K562 (cell line): ENCODE measurements around the gene C10orf90. TPM values are rescaled to one million over a fixed set of nuclear protein-coding genes. Genes with fewer than 3 reads are reported as not detected.

Source experiments
- ATAC-seq: fragments of 200-7000 bp; cut with Tn5 transposase; 3 replicates; pipeline ENCODE4 v1.9.1; 2020; ENCODE audit warnings: moderate library complexity
- BruUV-seq: library from RNA; stranded (reverse); fragments of 400-500 nt; replicated peaks from 2 replicates; lab custom pipeline; 2021; lab: Mats Ljungman, UMichigan
- CTCF ChIA-PET: fragments of 300-600 bp; formaldehyde crosslinking; extraction: SDS; loops from one replicate; lab custom pipeline; 2021; ENCODE audit warnings: low intra/inter-chr PET ratio; lab: Yijun Ruan, JAX
- POLR2A ChIA-PET: fragments of 300-600, 350-650 bp; sonication (Branson Sonifier 250); formaldehyde crosslinking; extraction: SDS; loops from one replicate; lab custom pipeline; 2021; ENCODE audit warnings: antibody characterized with exemption, inconsistent platforms; lab: Yijun Ruan, JAX
- DNase-seq, 4 experiments: peaks; one replicate each; pipeline versions ENCODE4 v3.0.0 to v3.0.0-alpha.2; 2011 to 2018; ENCODE audit warnings: low spot score in 3 of 4, mixed read lengths in 3 of 4; ENCODE audit errors: extremely low read depth in 1 of 4
- FAIRE-seq: peaks from 2 replicates; lab custom pipeline; 2011; peaks lifted over from hg19 to GRCh38; lab: Jason Lieb, UNC
- H2AFZ ChIP-seq: 2 replicates; pipeline ENCODE4 v1.6.0; 2011; ENCODE audit warnings: low read depth, low read length, control low read depth, inconsistent platforms
- H3K27ac ChIP-seq: fragments of 200-600 bp; 3 replicates; pipeline ENCODE4 v1.8.0; 2011; ENCODE audit warnings: low read depth, mild to moderate bottlenecking, control low read depth, inconsistent platforms, low read length, moderate library complexity, mixed read lengths; ENCODE audit errors: extremely low read depth
- H3K27me3 ChIP-seq, 2 experiments: fragments of 300-600 bp in 1 of 2; 2 replicates in 1 of 2; 3 replicates in 1 of 2; pipeline versions ENCODE4 v1.6.0 to v1.8.0; 2011; ENCODE audit warnings: inconsistent platforms in 2 of 2, low read length in 2 of 2, mild to moderate bottlenecking in 1 of 2, mixed read lengths in 1 of 2, moderate library complexity in 1 of 2; ENCODE audit not compliant: control insufficient read depth in 2 of 2, insufficient read depth in 2 of 2
- H3K36me3 ChIP-seq: fragments of 300-600 bp; 3 replicates; pipeline ENCODE4 v1.8.0; 2011; ENCODE audit warnings: mild to moderate bottlenecking, low read length, inconsistent platforms; ENCODE audit not compliant: control insufficient read depth, insufficient read depth
- H3K4me1 ChIP-seq, 2 experiments: fragments of 200-600 bp in 1 of 2; replicated peaks in 1 of 2; 2 replicates in 1 of 2; 3 replicates in 1 of 2; pipeline versions ENCODE4 v1.5.1 to v1.8.0; 2011; ENCODE audit warnings: inconsistent platforms in 2 of 2, low read length in 2 of 2, mild to moderate bottlenecking in 1 of 2, mixed read lengths in 1 of 2, moderate library complexity in 1 of 2; ENCODE audit not compliant: control insufficient read depth in 2 of 2, insufficient read depth in 2 of 2
- H3K4me2 ChIP-seq: 2 replicates; pipeline ENCODE4 v1.6.1; 2011; ENCODE audit warnings: low read length, control low read depth, inconsistent platforms, mixed read lengths; ENCODE audit not compliant: insufficient read depth
- H3K4me3 ChIP-seq: fragments of 200-600 bp; sonication (generic), shearing (Covaris generic); 2 replicates; pipeline ENCODE4 v1.5.1; 2016; ENCODE audit warnings: control low read depth, inconsistent platforms
- H3K79me2 ChIP-seq: fragments of 200-600 bp; 3 replicates; pipeline ENCODE4 v1.8.0; 2011; ENCODE audit warnings: low read length, inconsistent platforms; ENCODE audit not compliant: control insufficient read depth, insufficient read depth
- H3K9ac ChIP-seq, 2 experiments: 2 replicates each; pipeline versions ENCODE4 v1.6.0 to v1.6.1; 2011; ENCODE audit warnings: low read depth in 2 of 2, low read length in 2 of 2, control low read depth in 1 of 2, inconsistent platforms in 1 of 2, mild to moderate bottlenecking in 1 of 2, mixed read lengths in 1 of 2; ENCODE audit not compliant: insufficient read depth in 1 of 2
- H3K9me1 ChIP-seq: one replicate; pipeline ENCODE4 v1.6.0; 2011; ENCODE audit warnings: inconsistent platforms, mild to moderate bottlenecking, low read length, moderate library complexity; ENCODE audit not compliant: control insufficient read depth, insufficient read depth
- H3K9me3 ChIP-seq: replicated peaks from 2 replicates; pipeline ENCODE4 v1.5.1; 2011; ENCODE audit warnings: low read depth, low read length, inconsistent platforms; ENCODE audit not compliant: control insufficient read depth, insufficient read depth
- H4K20me1 ChIP-seq: replicated peaks from 2 replicates; pipeline ENCODE4 v1.6.1; 2011; ENCODE audit warnings: low read length, inconsistent platforms, mixed read lengths; ENCODE audit not compliant: control insufficient read depth, insufficient read depth
- BCL6 ChIP-seq: fragments of 250-450 bp; sonication (Bioruptor Pico); IDR thresholded peaks from 2 replicates; pipeline ENCODE4 v1.4.0; 2020
- ETS2 ChIP-seq: IDR thresholded peaks from 2 replicates; pipeline ENCODE4 v1.6.1; 2016; ENCODE audit warnings: borderline replicate concordance, missing genetic modification characterization, mild to moderate bottlenecking, moderate library complexity, missing compliant biosample characterization; ENCODE audit not compliant: poor library complexity, severe bottlenecking
- GATA2 ChIP-seq: sonication (generic); formaldehyde crosslinking; IDR thresholded peaks from 2 replicates; pipeline ENCODE4 v1.4.0; 2020; ENCODE audit warnings: mild to moderate bottlenecking, missing genetic modification reagents
- HEY1 ChIP-seq: fragments of 250-450 bp; sonication (Bioruptor Pico); IDR thresholded peaks from 2 replicates; pipeline ENCODE4 v1.5.0; 2020; ENCODE audit warnings: mild to moderate bottlenecking, moderate library complexity, borderline replicate concordance
- LEF1 ChIP-seq: fragments of 450-650 bp; IDR thresholded peaks from 2 replicates; pipeline ENCODE4 v1.6.1; 2016; ENCODE audit warnings: mild to moderate bottlenecking
- MTF1 ChIP-seq: fragments of 250-450 bp; sonication (Bioruptor Pico); IDR thresholded peaks from 2 replicates; pipeline ENCODE4 v1.9.0; 2021; ENCODE audit warnings: moderate library complexity, mild to moderate bottlenecking, inconsistent platforms, borderline replicate concordance
- MYNN ChIP-seq, 2 experiments: sonication (generic); formaldehyde crosslinking in 1 of 2; IDR thresholded peaks; 2 replicates each; pipeline versions ENCODE4 v1.5.0 to v1.6.1; 2016 to 2020; ENCODE audit warnings: antibody characterized with exemption in 1 of 2, missing genetic modification reagents in 1 of 2
- NELFE ChIP-seq: IDR thresholded peaks from 2 replicates; pipeline ENCODE4 v1.6.1; 2011; ENCODE audit warnings: mild to moderate bottlenecking; ENCODE audit not compliant: insufficient read depth, insufficient read length
- PHTF2 ChIP-seq: fragments of 250-450 bp; sonication (Bioruptor Pico); IDR thresholded peaks from 2 replicates; pipeline ENCODE4 v1.5.0; 2021; ENCODE audit warnings: mild to moderate bottlenecking
- ZBTB33 ChIP-seq: sonication (generic); formaldehyde crosslinking; IDR thresholded peaks from 2 replicates; pipeline ENCODE4 v1.8.1; 2023; ENCODE audit warnings: mild to moderate bottlenecking, missing genetic modification reagents
- ZBTB9 ChIP-seq: fragments of 450-650 bp; formaldehyde crosslinking; IDR thresholded peaks from 2 replicates; pipeline ENCODE4 v1.4.0; 2020; ENCODE audit warnings: mild to moderate bottlenecking, moderate library complexity
- ZKSCAN8 ChIP-seq: fragments of 200-800 bp; sonication (Bioruptor generic); IDR thresholded peaks from 2 replicates; pipeline ENCODE4 v1.6.1; 2016; ENCODE audit warnings: missing genetic modification characterization, missing compliant biosample characterization
- ZNF444 ChIP-seq: fragments of 250-450 bp; sonication (Bioruptor Pico); IDR thresholded peaks from 2 replicates; pipeline ENCODE4 v1.4.0; 2020; ENCODE audit warnings: mild to moderate bottlenecking, moderate library complexity
- ZNF561 ChIP-seq: fragments of 450-650 bp; formaldehyde crosslinking; conservative IDR thresholded peaks from 2 replicates; pipeline ENCODE4 v1.4.0; 2020; ENCODE audit warnings: mild to moderate bottlenecking, moderate library complexity
- ZNF707 ChIP-seq: fragments of 250-450 bp; sonication (Bioruptor Pico); conservative IDR thresholded peaks from 2 replicates; pipeline ENCODE4 v1.8.0; 2022; ENCODE audit warnings: inconsistent platforms, mild to moderate bottlenecking, moderate library complexity
- WGBS: fragments of 100-300 bp; shearing (Covaris generic); methylation state at CpG from one replicate; pipeline ENCODE4 v1.1.6; 2016; ENCODE audit warnings: low coverage, mixed read lengths; ENCODE audit not compliant: insufficient coverage; ENCODE audit errors: missing lambda C conversion rate; 5-methylcytosine and 5-hydroxymethylcytosine counted together
- in situ Hi-C: fragments of 300-500 bp; cut with MboI; formaldehyde crosslinking; loops from 4 replicates; pipeline ENCODE4 v1.15.0; 2018; ENCODE audit warnings: inconsistent platforms, mixed read lengths
- intact Hi-C: fragments of 100-400 bp; cut with micrococcal nuclease; formaldehyde crosslinking; loops from 2 replicates; pipeline ENCODE4 v1.14.2; 2022
- polyA plus RNA-seq, 8 experiments: library from polyadenylated mRNA; depleted of rRNA in 4 of 8; stranded (reverse) in 5 of 8; unstranded in 3 of 8; fragments of >200 nt; fragmentation: Nextera tagmentation in 2 of 8; fragmentation: Illumina TruSeq in 1 of 8; extraction: Ambion mirVana in 2 of 8; extraction: Trizol in 1 of 8; gene quantifications; 2 replicates each; pipeline versions ENCODE4 v1.2.1 to v1.2.3, GENCODE V29; 2011 to 2014; ENCODE audit warnings: inconsistent platforms in 1 of 8, missing spikeins in 1 of 8
- total RNA-seq, 7 experiments: library from RNA; depleted of rRNA in 6 of 7; stranded (reverse); fragments of >200 nt in 6 of 7; fragmentation: Illumina TruSeq in 2 of 7; extraction: Trizol in 2 of 7; gene quantifications; 2 replicates each; pipeline versions ENCODE4 v1.2.1 to v1.2.3, GENCODE V29; 2011 to 2021; ENCODE audit warnings: low replicate concordance in 1 of 7
- TF ChIP-seq, protein P1 (sequence below): fragments of 250-450 bp; sonication (Bioruptor Pico); IDR thresholded peaks from 2 replicates; pipeline ENCODE4 v1.9.0; 2021; ENCODE audit warnings: mild to moderate bottlenecking

Gene C10orf90
- total and polyA plus RNA-seq, 9 of the 15 experiments (the other 6 are each of a cell fraction or from before 2014, with no cell fraction given): not detected

DNA sequence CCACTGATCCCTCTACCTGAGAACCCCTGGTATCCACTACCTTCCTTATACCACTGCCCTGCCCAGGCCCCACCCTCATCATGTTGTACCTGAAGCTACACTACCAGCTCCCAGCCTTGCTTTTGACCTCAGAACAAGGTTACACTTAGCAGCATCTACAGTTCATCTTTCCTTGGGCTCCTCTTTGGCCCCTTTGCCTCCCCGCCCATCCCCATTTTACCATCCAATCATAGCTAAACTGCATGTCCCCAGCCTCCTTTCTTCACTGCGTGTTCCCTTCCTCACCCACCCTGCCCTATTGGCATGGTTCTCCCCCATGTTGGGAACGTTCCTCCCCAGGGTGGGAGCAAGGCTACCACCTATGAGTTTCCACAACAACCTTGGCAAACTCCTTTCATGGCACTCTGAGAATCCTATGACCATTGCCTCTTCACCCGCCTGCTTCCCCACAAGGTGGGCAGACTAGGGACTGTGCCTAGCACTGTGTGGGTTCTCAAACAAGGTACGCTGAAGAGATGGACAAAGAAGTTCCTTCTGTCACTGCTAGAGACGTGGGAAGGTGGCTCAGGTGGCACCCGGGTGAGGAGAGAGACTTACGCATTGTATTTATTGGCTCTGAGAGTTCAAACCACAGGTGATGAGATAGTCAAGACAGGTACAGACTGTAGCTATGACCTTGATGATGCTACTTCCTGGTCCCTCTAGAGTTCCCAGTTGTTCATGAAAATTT lies 215.3 kb downstream of the C10orf90 start:
- H3K79me2 ChIP-seq: no peaks in the 10 kb centered on the region
- in situ Hi-C loops: no loop called here
- no peak for FAIRE-seq
- TF ChIP-seq ZKSCAN8 (no peak), GATA2 (CRISPR knock-in tag) (no peak), NELFE (no peak), ZNF561 (no peak), PHTF2 (CRISPR knock-in tag) (no peak), MTF1 (CRISPR knock-in tag) (no peak), MYNN (IDR thresholded peaks at IDR 0.05) (no peak), MYNN (CRISPR knock-in tag; IDR thresholded peaks at IDR 0.05) (no peak), HEY1 (CRISPR knock-in tag) (no peak), ETS2 (tag) (no peak), ZBTB33 (CRISPR knock-in tag) (no peak), BCL6 (CRISPR knock-in tag) (no peak), ZBTB9 (CRISPR knock-in tag) (no peak), ZNF707 (CRISPR knock-in tag) (no peak), LEF1 (no peak), ZNF444 (CRISPR knock-in tag) (no peak)
- TF ChIP-seq, protein P1, sequence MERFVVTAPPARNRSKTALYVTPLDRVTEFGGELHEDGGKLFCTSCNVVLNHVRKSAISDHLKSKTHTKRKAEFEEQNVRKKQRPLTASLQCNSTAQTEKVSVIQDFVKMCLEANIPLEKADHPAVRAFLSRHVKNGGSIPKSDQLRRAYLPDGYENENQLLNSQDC: no peak
- TF ChIP-seq, all 486 proteins: peak for 0
- CTCF ChIA-PET: interaction anchor here (0.6 kb wide), 1 partner anchor 618 kb away, joined by 3 read pairs; no protein-coding TSS in a partner anchor
- DNase-seq (no peak), ATAC-seq (no peak)
- Histone ChIP-seq H3K9ac (no peak overlapping the region), H3K4me1 (no peaks in the 10 kb centered on the region), H3K4me3 (no peak overlapping the region), H4K20me1 (no peaks in the 10 kb centered on the region), H3K27me3 (no peaks in the 10 kb centered on the region), H3K4me2 (no peak overlapping the region), H3K9me1 (no peaks in the 10 kb centered on the region), H3K9me3 (no peaks in the 10 kb centered on the region), H3K36me3 (no peaks in the 10 kb centered on the region), H3K27ac (no peak overlapping the region), H2AFZ (no peak overlapping the region)
- POLR2A ChIA-PET: no interaction called here
- no TSS peak for BruUV-seq
- WGBS: 3% methylated on average over 6 of the region's 8 CpGs
- intact Hi-C loops: no loop called here
